HFF-Myc (cell line): ENCODE measurements around the gene SGPL1.

Experiments
- DNase-seq: peaks from one replicate; pipeline ENCODE4 v3.0.0-alpha.2; 2011; ENCODE audit warnings: low read depth; ENCODE audit errors: extremely low read depth
- H3K4me3 ChIP-seq: replicated peaks from 2 replicates; pipeline ENCODE4 v1.5.1; 2011; ENCODE audit warnings: low read depth, mild to moderate bottlenecking, control low read depth, low read length
- CTCF ChIP-seq: IDR thresholded peaks from 2 replicates; pipeline ENCODE4 v1.5.1; 2012; ENCODE audit warnings: mild to moderate bottlenecking, low read depth, low read length, control low read depth; ENCODE audit errors: missing control alignments

SGPL1 gene

GRCh38 chr10:70879207-70879606, 63.5 kb downstream of the SGPL1 start:
- no peak for TF ChIP-seq CTCF
- no peak overlapping the region for H3K4me3 ChIP-seq
- no peak for DNase-seq

GRCh38 chr10:70880077-70880534, 64.4 kb downstream of the SGPL1 start:
- H3K4me3 ChIP-seq: no peak overlapping the region
- TF ChIP-seq CTCF: peak; percentile 93
- DNase-seq: peak; percentile 65

GRCh38 chr10:70884741-70885140, 69.0 kb downstream of the SGPL1 start:
- TF ChIP-seq CTCF: no peak
- no peak for DNase-seq
- H3K4me3 ChIP-seq: no peak overlapping the region

- H3K4me3 ChIP-seq: no peak overlapping the region
- DNase-seq: no peak
- no peak for TF ChIP-seq CTCF
These were observed 69.7 kb downstream of the SGPL1 start for GRCh38 chr10:70885481-70885880.

- TF ChIP-seq CTCF: no peak
- DNase-seq: no peak
- H3K4me3 ChIP-seq: no peak overlapping the region
These were observed 70.5 kb downstream of the SGPL1 start for GRCh38 chr10:70885931-70886903.

- TF ChIP-seq CTCF: no peak
- no peak for DNase-seq
- H3K4me3 ChIP-seq: peak overlapping the region; percentile 55
These were observed 71.3 kb downstream of the SGPL1 start for GRCh38 chr10:70886921-70887665.
